HCT116 (cell line): ENCODE data around the gene PLA1A.

Source experiments
- EZH2 ChIP-seq: fragments of 200-600 bp; sonication (generic); IDR thresholded peaks from 2 replicates; pipeline ENCODE4 v1.6.1; 2017; ENCODE audit warnings: antibody characterized with exemption, mixed run types
- FOSL1 ChIP-seq: IDR thresholded peaks from 2 replicates; pipeline ENCODE4 v1.6.1; 2012; ENCODE audit warnings: low read depth
- JUND ChIP-seq: IDR thresholded peaks from 2 replicates; pipeline ENCODE4 v1.6.1; 2012
- POLR2A ChIP-seq: IDR thresholded peaks from 2 replicates; pipeline ENCODE4 v1.7.0; 2011; ENCODE audit warnings: borderline replicate concordance; ENCODE audit not compliant: insufficient read depth, insufficient read length; ENCODE audit errors: extremely low read depth
- POLR2AphosphoS5 ChIP-seq: IDR thresholded peaks from 2 replicates; pipeline ENCODE4 v1.6.1; 2011; ENCODE audit warnings: mild to moderate bottlenecking, low read depth, low read length, moderate library complexity
- SIN3A ChIP-seq: IDR thresholded peaks from 2 replicates; pipeline ENCODE4 v1.6.1; 2012; ENCODE audit warnings: low read depth
- YY1 ChIP-seq: IDR thresholded peaks from 2 replicates; pipeline ENCODE4 v1.6.1; 2011; ENCODE audit warnings: low read length, low read depth, moderate library complexity, mild to moderate bottlenecking; ENCODE audit not compliant: insufficient replicate concordance; ENCODE audit errors: extremely low read depth
- TF ChIP-seq, protein P1 (sequence below): IDR thresholded peaks from 2 replicates; pipeline ENCODE4 v1.6.1; 2012; ENCODE audit warnings: low read depth
- TF ChIP-seq, protein P2 (sequence below), 3 experiments: fragments of 200-600 bp in 1 of 3; sonication (generic) in 1 of 3; IDR thresholded peaks in 2 of 3; conservative IDR thresholded peaks in 1 of 3; 2 replicates each; pipeline ENCODE4 v1.5.1; 2012 to 2017; ENCODE audit warnings: low read depth in 2 of 3, low read length in 2 of 3, antibody characterized with exemption in 1 of 3, borderline replicate concordance in 1 of 3, control low read depth in 1 of 3, mild to moderate bottlenecking in 1 of 3, mixed read lengths in 1 of 3, mixed run types in 1 of 3, moderate library complexity in 1 of 3; ENCODE audit not compliant: insufficient read depth in 1 of 3
- TF ChIP-seq, protein P3 (sequence below): IDR thresholded peaks from 2 replicates; pipeline ENCODE4 v1.6.1; 2012

DNA sequence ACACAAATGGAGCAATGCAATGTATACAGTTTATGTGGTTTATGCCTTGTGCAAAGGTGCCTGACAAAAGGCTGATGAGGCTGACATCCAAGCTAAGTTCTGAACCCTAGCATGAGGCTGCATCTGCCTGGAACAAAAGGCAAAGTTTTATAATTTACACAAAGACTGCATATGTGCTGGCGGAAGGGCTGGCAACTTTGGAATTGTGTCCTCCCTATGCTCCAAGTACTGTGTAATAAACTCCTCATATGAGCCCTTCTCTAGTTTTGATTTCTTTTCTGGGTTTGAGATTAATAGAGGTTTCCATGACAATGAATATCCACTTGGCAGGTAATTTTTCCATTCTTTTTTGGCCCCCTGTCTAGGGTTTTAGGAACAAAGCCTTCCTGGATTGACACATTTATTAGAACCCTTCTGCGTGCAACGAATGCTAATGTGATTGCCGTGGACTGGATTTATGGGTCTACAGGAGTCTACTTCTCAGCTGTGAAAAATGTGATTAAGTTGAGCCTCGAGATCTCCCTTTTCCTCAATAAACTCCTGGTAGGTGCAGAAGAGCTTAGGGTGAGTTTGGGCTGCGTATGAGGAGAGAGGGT, 10.8 kb downstream of the PLA1A start:
- TF ChIP-seq, protein P1, sequence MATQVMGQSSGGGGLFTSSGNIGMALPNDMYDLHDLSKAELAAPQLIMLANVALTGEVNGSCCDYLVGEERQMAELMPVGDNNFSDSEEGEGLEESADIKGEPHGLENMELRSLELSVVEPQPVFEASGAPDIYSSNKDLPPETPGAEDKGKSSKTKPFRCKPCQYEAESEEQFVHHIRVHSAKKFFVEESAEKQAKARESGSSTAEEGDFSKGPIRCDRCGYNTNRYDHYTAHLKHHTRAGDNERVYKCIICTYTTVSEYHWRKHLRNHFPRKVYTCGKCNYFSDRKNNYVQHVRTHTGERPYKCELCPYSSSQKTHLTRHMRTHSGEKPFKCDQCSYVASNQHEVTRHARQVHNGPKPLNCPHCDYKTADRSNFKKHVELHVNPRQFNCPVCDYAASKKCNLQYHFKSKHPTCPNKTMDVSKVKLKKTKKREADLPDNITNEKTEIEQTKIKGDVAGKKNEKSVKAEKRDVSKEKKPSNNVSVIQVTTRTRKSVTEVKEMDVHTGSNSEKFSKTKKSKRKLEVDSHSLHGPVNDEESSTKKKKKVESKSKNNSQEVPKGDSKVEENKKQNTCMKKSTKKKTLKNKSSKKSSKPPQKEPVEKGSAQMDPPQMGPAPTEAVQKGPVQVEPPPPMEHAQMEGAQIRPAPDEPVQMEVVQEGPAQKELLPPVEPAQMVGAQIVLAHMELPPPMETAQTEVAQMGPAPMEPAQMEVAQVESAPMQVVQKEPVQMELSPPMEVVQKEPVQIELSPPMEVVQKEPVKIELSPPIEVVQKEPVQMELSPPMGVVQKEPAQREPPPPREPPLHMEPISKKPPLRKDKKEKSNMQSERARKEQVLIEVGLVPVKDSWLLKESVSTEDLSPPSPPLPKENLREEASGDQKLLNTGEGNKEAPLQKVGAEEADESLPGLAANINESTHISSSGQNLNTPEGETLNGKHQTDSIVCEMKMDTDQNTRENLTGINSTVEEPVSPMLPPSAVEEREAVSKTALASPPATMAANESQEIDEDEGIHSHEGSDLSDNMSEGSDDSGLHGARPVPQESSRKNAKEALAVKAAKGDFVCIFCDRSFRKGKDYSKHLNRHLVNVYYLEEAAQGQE, result no peak
- no peak for TF ChIP-seq POLR2AphosphoS5
- TF ChIP-seq, protein P2, sequence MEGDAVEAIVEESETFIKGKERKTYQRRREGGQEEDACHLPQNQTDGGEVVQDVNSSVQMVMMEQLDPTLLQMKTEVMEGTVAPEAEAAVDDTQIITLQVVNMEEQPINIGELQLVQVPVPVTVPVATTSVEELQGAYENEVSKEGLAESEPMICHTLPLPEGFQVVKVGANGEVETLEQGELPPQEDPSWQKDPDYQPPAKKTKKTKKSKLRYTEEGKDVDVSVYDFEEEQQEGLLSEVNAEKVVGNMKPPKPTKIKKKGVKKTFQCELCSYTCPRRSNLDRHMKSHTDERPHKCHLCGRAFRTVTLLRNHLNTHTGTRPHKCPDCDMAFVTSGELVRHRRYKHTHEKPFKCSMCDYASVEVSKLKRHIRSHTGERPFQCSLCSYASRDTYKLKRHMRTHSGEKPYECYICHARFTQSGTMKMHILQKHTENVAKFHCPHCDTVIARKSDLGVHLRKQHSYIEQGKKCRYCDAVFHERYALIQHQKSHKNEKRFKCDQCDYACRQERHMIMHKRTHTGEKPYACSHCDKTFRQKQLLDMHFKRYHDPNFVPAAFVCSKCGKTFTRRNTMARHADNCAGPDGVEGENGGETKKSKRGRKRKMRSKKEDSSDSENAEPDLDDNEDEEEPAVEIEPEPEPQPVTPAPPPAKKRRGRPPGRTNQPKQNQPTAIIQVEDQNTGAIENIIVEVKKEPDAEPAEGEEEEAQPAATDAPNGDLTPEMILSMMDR (IDR thresholded peaks at IDR 0.05 in 2 of 3, conservative IDR thresholded peaks at IDR 0.05 in 1 of 3; ENCODE audit: borderline replicate concordance in 1 of 3, insufficient read depth in 1 of 3, low read depth in 2 of 3, low read length in 2 of 3), result no peak
- TF ChIP-seq JUND, result no peak
- TF ChIP-seq FOSL1, result no peak
- no peak for TF ChIP-seq SIN3A
- no peak for TF ChIP-seq YY1
- TF ChIP-seq EZH2, result no peak
- no peak for TF ChIP-seq POLR2A
- TF ChIP-seq, protein P3, sequence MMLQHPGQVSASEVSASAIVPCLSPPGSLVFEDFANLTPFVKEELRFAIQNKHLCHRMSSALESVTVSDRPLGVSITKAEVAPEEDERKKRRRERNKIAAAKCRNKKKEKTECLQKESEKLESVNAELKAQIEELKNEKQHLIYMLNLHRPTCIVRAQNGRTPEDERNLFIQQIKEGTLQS, result no peak
